Endothelial cell of umbilical vein (primary cell): ENCODE results near the gene GJA9. TPM values are rescaled to one million over a fixed set of nuclear protein-coding genes. Genes with fewer than 3 reads are reported as not detected.

ENCODE experiments used
- BruUV-seq: library from RNA; stranded (reverse); fragments of 400-500 nt; replicated peaks from 2 replicates; lab custom pipeline; 2021; lab: Mats Ljungman, UMichigan
- CTCF ChIA-PET: fragments of 300-600, 350-600 bp; sonication (Branson Sonifier 250); formaldehyde crosslinking; loops from one replicate; lab custom pipeline; 2021; ENCODE audit warnings: antibody characterized with exemption, inconsistent platforms; lab: Charles Lee
- POLR2A ChIA-PET: fragments of 300-600, 350-600 bp; sonication (Branson Sonifier 250); formaldehyde crosslinking; loops from one replicate; lab custom pipeline; 2021; ENCODE audit warnings: antibody characterized with exemption, inconsistent platforms; lab: Charles Lee
- DNase-seq: peaks from one replicate; pipeline ENCODE4 v3.0.0-alpha.2; 2011; ENCODE audit warnings: low read depth, low spot score
- FAIRE-seq: peaks from 2 replicates; lab custom pipeline; 2011; peaks lifted over from hg19 to GRCh38; lab: Jason Lieb, UNC
- H2AFZ ChIP-seq: 2 replicates; pipeline ENCODE4 v1.6.0; 2012; ENCODE audit warnings: low read depth, low read length, control low read depth, inconsistent platforms
- H3K27ac ChIP-seq: 2 replicates; pipeline ENCODE4 v1.5.1; 2011; ENCODE audit warnings: low read depth, mild to moderate bottlenecking, control low read depth, low read length, moderate library complexity; ENCODE audit not compliant: insufficient read depth
- H3K27me3 ChIP-seq, 2 experiments: 2 replicates each; pipeline versions ENCODE4 v1.6.0 to v1.6.1; 2011; ENCODE audit warnings: low read length in 2 of 2, mixed read lengths in 1 of 2; ENCODE audit not compliant: control insufficient read depth in 2 of 2, insufficient read depth in 2 of 2
- H3K36me3 ChIP-seq, 2 experiments: 2 replicates in 1 of 2; 3 replicates in 1 of 2; pipeline ENCODE4 v1.5.1; 2011; ENCODE audit warnings: low read length in 2 of 2, mild to moderate bottlenecking in 1 of 2, moderate library complexity in 1 of 2; ENCODE audit not compliant: control insufficient read depth in 2 of 2, insufficient read depth in 2 of 2; ENCODE audit errors: extremely low read depth in 1 of 2
- H3K4me1 ChIP-seq: 3 replicates; pipeline ENCODE4 v1.5.1; 2011; ENCODE audit warnings: mild to moderate bottlenecking, low read length; ENCODE audit not compliant: control insufficient read depth, insufficient read depth; ENCODE audit errors: extremely low read depth
- H3K4me2 ChIP-seq: 2 replicates; pipeline ENCODE4 v1.6.1; 2011; ENCODE audit warnings: low read length, control low read depth, mixed read lengths; ENCODE audit not compliant: insufficient read depth
- H3K4me3 ChIP-seq, 3 experiments: fragments of 200-600 bp in 1 of 3; sonication (generic), shearing (Covaris generic) in 1 of 3; replicated peaks in 1 of 3; 2 replicates each; pipeline ENCODE4 v1.5.1; 2011 to 2016; ENCODE audit warnings: control low read depth in 3 of 3, low read length in 3 of 3, mild to moderate bottlenecking in 2 of 3, inconsistent platforms in 1 of 3, low read depth in 1 of 3, moderate library complexity in 1 of 3; ENCODE audit not compliant: insufficient read depth in 1 of 3
- H3K79me2 ChIP-seq: 2 replicates; pipeline ENCODE4 v1.6.0; 2012; ENCODE audit warnings: low read length, inconsistent platforms; ENCODE audit not compliant: control insufficient read depth, insufficient read depth
- H3K9ac ChIP-seq: replicated peaks from 2 replicates; pipeline ENCODE3; 2011; ENCODE audit warnings: low read length, control low read depth; ENCODE audit not compliant: insufficient read depth; ENCODE audit errors: extremely low read depth
- H3K9me1 ChIP-seq: replicated peaks from 3 replicates; pipeline ENCODE4 v1.6.0; 2011; ENCODE audit warnings: mild to moderate bottlenecking, low read length; ENCODE audit not compliant: control insufficient read depth, insufficient read depth; ENCODE audit errors: extremely low read depth
- H3K9me3 ChIP-seq: replicated peaks from 2 replicates; pipeline ENCODE4 v1.5.1; 2012; ENCODE audit warnings: low read length, inconsistent platforms; ENCODE audit not compliant: control insufficient read depth, insufficient read depth
- H4K20me1 ChIP-seq: replicated peaks from 2 replicates; pipeline ENCODE3; 2011; ENCODE audit warnings: mild to moderate bottlenecking, low read length; ENCODE audit not compliant: control insufficient read depth, insufficient read depth; ENCODE audit errors: extremely low read depth
- EZH2 ChIP-seq: IDR thresholded peaks from 2 replicates; pipeline ENCODE4 v1.6.1; 2012; ENCODE audit warnings: borderline replicate concordance, low read depth, mild to moderate bottlenecking, moderate library complexity, low read length, inconsistent platforms; ENCODE audit not compliant: severe bottlenecking
- FOS ChIP-seq: IDR thresholded peaks from 2 replicates; pipeline ENCODE4 v1.6.1; 2011; ENCODE audit warnings: mild to moderate bottlenecking, low read length, moderate library complexity, borderline replicate concordance; ENCODE audit not compliant: insufficient read depth
- GATA2 ChIP-seq: IDR thresholded peaks from 2 replicates; pipeline ENCODE4 v1.7.0; 2011; ENCODE audit warnings: low read depth, mild to moderate bottlenecking, moderate library complexity, mixed read lengths, low read length; ENCODE audit not compliant: insufficient read length, insufficient read depth
- JUN ChIP-seq: IDR thresholded peaks from 2 replicates; pipeline ENCODE4 v1.6.1; 2011; ENCODE audit warnings: borderline replicate concordance, low read depth; ENCODE audit not compliant: insufficient read length, insufficient read depth
- MYC ChIP-seq: IDR thresholded peaks from one replicate; pipeline ENCODE4 v1.6.1; 2011; ENCODE audit warnings: mild to moderate bottlenecking, low read depth, low read length
- POLR2A ChIP-seq: IDR thresholded peaks from 2 replicates; pipeline ENCODE4 v1.6.1; 2012; ENCODE audit warnings: low read depth, mild to moderate bottlenecking, control low read depth, low read length
- POLR2AphosphoS5 ChIP-seq: IDR thresholded peaks from 2 replicates; pipeline ENCODE4 v1.6.1; 2012; ENCODE audit warnings: low read depth, mild to moderate bottlenecking, control low read depth, low read length, moderate library complexity; ENCODE audit not compliant: insufficient read depth
- dilution Hi-C: fragments of 300-500 bp; cut with MboI; formaldehyde crosslinking; loops from one replicate; pipeline ENCODE4 v1.15.0; 2019; ENCODE audit warnings: low sequenced_read_pairs; ENCODE audit not compliant: extremely low pct_ligation_motif_present
- intact Hi-C: fragments of 100-400 bp; cut with micrococcal nuclease; formaldehyde crosslinking; loops from one replicate; pipeline ENCODE4 v1.10.0; 2022
- polyA plus RNA-seq, 4 experiments: library from polyadenylated mRNA; depleted of rRNA in 3 of 4; stranded (reverse) in 3 of 4; unstranded in 1 of 4; fragments of >200 nt; gene quantifications; 2 replicates each; pipeline versions ENCODE4 v1.2.1 to v1.2.3, GENCODE V29; 2011 to 2012; ENCODE audit warnings: missing spikeins in 1 of 4
- total RNA-seq: library from RNA; stranded (reverse); gene quantifications from 2 replicates; pipeline ENCODE4 v1.2.3, GENCODE V29; 2021
- TF ChIP-seq, protein P1 (sequence below): IDR thresholded peaks from 2 replicates; pipeline ENCODE4 v1.6.1; 2011; ENCODE audit not compliant: insufficient read depth, insufficient read length
- TF ChIP-seq, protein P2 (sequence below), 2 donors: IDR thresholded peaks; 1 replicate in 1 of 2; 2 replicates in 1 of 2; pipeline ENCODE4 v1.5.1; 2011; ENCODE audit warnings: low read length in 2 of 2, mild to moderate bottlenecking in 2 of 2, moderate library complexity in 2 of 2, control low read depth in 1 of 2, inconsistent platforms in 1 of 2, low read depth in 1 of 2; ENCODE audit not compliant: insufficient read depth in 1 of 2; ENCODE audit errors: extremely low read depth in 1 of 2

The GJA9 gene
- total and polyA plus RNA-seq, 2 donors (not counting 3 experiments of a cell fraction or from before 2014, with no cell fraction given), result not detected

DNA sequence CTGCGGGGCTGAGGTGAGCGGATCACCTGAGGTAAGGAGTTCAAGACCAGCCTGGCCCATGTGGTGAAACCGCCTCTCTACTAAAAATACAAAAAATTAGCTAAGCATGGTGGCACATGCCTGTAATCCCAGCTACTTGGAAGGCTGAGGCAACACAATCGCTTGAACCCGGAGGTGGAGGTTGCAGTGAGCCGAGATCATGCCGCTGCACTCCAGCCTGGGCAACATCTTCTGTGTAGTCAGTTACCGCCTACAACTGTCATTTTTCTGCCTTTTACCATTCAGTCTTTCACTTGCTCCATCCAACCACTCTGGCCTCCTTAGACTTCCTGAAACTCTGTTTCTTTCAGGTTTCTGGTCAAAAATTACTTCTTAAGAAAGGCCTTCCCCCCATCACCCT lies 10.4 kb downstream of the GJA9 start:
- ChIA-PET POLR2A (no interaction called here), CTCF (no interaction called here)
- TF ChIP-seq MYC (no peak), GATA2 (no peak), POLR2AphosphoS5 (no peak)
- TF ChIP-seq, protein P1, sequence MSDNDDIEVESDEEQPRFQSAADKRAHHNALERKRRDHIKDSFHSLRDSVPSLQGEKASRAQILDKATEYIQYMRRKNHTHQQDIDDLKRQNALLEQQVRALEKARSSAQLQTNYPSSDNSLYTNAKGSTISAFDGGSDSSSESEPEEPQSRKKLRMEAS, result no peak
- dilution Hi-C loops (no loop called here), intact Hi-C loops (no loop called here)
- Histone ChIP-seq H3K9me3 (no peaks in the 10 kb centered on the region), H2AFZ (no peak overlapping the region), H3K79me2 (peaks cover 13% of the 10 kb centered on the region), H3K4me1 (peaks cover 12% of the 10 kb centered on the region), H4K20me1 (no peaks in the 10 kb centered on the region), H3K9me1 (no peaks in the 10 kb centered on the region), H3K4me2 (no peak overlapping the region), H3K27me3 (no peaks in the 10 kb centered on the region), H3K9ac (no peak overlapping the region), H3K4me3 (no peak overlapping the region), H3K27ac (no peak overlapping the region), H3K36me3 (no peaks in the 10 kb centered on the region)
- FAIRE-seq (no peak), DNase-seq (no peak)
- BruUV-seq, result no TSS peak

DNA sequence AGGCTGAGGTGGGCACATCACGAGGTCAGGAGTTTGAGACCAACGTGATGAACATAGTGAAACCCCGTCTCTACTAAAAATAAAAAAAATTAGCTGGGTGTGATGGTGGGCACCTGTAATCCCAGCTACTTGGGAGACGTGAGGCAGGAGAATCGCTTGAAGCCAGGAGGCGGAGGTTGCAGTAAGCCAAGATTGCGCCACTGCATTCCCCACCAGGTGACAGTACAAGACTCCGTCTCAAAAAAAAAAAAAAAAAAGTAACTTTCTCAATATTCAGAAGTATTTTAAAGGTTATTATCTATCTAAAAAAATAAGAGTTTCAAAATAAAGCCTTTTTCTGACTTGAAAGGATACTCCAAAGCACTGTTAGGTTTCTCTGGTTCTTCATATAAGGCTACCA lies 14.2 kb downstream of the GJA9 start:
- intact Hi-C loops, result loop anchor here (10.0 kb wide), 1 partner anchor 708 kb away; the partner anchor contains the start of gene PABPC4
- FAIRE-seq (no peak), DNase-seq (no peak)
- Histone ChIP-seq H3K9me1 (no peaks in the 10 kb centered on the region), H3K4me2 (no peak overlapping the region), H3K27ac (no peak overlapping the region), H3K36me3 (peaks cover 3 to 4% of the 10 kb centered on the region in 2 experiments), H3K4me3 (no peak overlapping the region), H2AFZ (no peak overlapping the region), H4K20me1 (no peaks in the 10 kb centered on the region), H3K9me3 (no peaks in the 10 kb centered on the region), H3K79me2 (peaks cover 7% of the 10 kb centered on the region), H3K4me1 (peaks cover 2% of the 10 kb centered on the region), H3K9ac (no peak overlapping the region), H3K27me3 (no peaks in the 10 kb centered on the region)
- CTCF ChIA-PET, result no interaction called here
- no peak for TF ChIP-seq EZH2
- TF ChIP-seq POLR2A, result no peak
- TF ChIP-seq JUN, result no peak
- TF ChIP-seq, protein P1, result no peak
- no peak for TF ChIP-seq FOS
- TF ChIP-seq GATA2, result no peak
- no peak for TF ChIP-seq POLR2AphosphoS5
- no peak for TF ChIP-seq MYC
- TF ChIP-seq, protein P2, sequence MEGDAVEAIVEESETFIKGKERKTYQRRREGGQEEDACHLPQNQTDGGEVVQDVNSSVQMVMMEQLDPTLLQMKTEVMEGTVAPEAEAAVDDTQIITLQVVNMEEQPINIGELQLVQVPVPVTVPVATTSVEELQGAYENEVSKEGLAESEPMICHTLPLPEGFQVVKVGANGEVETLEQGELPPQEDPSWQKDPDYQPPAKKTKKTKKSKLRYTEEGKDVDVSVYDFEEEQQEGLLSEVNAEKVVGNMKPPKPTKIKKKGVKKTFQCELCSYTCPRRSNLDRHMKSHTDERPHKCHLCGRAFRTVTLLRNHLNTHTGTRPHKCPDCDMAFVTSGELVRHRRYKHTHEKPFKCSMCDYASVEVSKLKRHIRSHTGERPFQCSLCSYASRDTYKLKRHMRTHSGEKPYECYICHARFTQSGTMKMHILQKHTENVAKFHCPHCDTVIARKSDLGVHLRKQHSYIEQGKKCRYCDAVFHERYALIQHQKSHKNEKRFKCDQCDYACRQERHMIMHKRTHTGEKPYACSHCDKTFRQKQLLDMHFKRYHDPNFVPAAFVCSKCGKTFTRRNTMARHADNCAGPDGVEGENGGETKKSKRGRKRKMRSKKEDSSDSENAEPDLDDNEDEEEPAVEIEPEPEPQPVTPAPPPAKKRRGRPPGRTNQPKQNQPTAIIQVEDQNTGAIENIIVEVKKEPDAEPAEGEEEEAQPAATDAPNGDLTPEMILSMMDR (IDR thresholded peaks at IDR 0.05; ENCODE audit: extremely low read depth in 1 of 2, insufficient read depth in 1 of 2, low read depth in 1 of 2, low read length in 2 of 2), result no peak
- dilution Hi-C loops, result no loop called here
- POLR2A ChIA-PET, result no interaction called here
- BruUV-seq, result no TSS peak
